H9 (cell line): ENCODE results near the gene LPAR1. TPM values are rescaled to one million over a fixed set of nuclear protein-coding genes. Genes with fewer than 3 reads are reported as not detected.

Source experiments
- DNase-seq: peaks from one replicate; pipeline ENCODE4 v3.0.0-alpha.2; 2017
- H2AFZ ChIP-seq: one replicate; pipeline ENCODE4 v1.6.1; 2013; ENCODE audit warnings: mild to moderate bottlenecking, low read length, control low read depth, moderate library complexity
- H2AK5ac ChIP-seq: 2 replicates; pipeline ENCODE4 v1.6.1; 2013; ENCODE audit warnings: low read length, control low read depth, mixed read lengths; ENCODE audit not compliant: insufficient read length
- H2BK120ac ChIP-seq: one replicate; pipeline ENCODE4 v1.6.1; 2013; ENCODE audit warnings: low read depth, mild to moderate bottlenecking, low read length, control low read depth, inconsistent platforms; ENCODE audit not compliant: poor library complexity, severe bottlenecking
- H2BK12ac ChIP-seq: 2 replicates; pipeline ENCODE4 v1.6.1; 2013; ENCODE audit warnings: low read length, control low read depth, mixed read lengths, low read depth; ENCODE audit not compliant: insufficient read length
- H2BK15ac ChIP-seq: 2 replicates; pipeline ENCODE4 v1.6.1; 2013; ENCODE audit warnings: low read depth, low read length, control low read depth
- H2BK20ac ChIP-seq: one replicate; pipeline ENCODE4 v1.6.1; 2013; ENCODE audit warnings: low read depth, mild to moderate bottlenecking, low read length, control low read depth, inconsistent platforms; ENCODE audit not compliant: poor library complexity, severe bottlenecking
- H2BK5ac ChIP-seq: 2 replicates; pipeline ENCODE4 v1.6.1; 2013; ENCODE audit warnings: low read length, control low read depth, mixed read lengths; ENCODE audit not compliant: insufficient read length
- H3K14ac ChIP-seq: 2 replicates; pipeline ENCODE4 v1.6.1; 2013; ENCODE audit warnings: low read length, control low read depth; ENCODE audit not compliant: insufficient read depth
- H3K18ac ChIP-seq: 2 replicates; pipeline ENCODE4 v1.6.1; 2013; ENCODE audit warnings: low read depth, mild to moderate bottlenecking, mixed read lengths, low read length, control low read depth; ENCODE audit not compliant: insufficient read length
- H3K23ac ChIP-seq: 2 replicates; pipeline ENCODE4 v1.6.1; 2013; ENCODE audit warnings: low read length, control low read depth, mixed read lengths, low read depth; ENCODE audit not compliant: insufficient read length
- H3K23me2 ChIP-seq: 2 replicates; pipeline ENCODE4 v1.6.1; 2013; ENCODE audit warnings: low read depth, mild to moderate bottlenecking, mixed read lengths, low read length, control low read depth; ENCODE audit not compliant: insufficient read length, poor library complexity, severe bottlenecking
- H3K27ac ChIP-seq: 2 replicates; pipeline ENCODE4 v1.5.1; 2013; ENCODE audit warnings: low read length, control low read depth, mixed read lengths, low read depth; ENCODE audit not compliant: insufficient read length
- H3K27me3 ChIP-seq: 2 replicates; pipeline ENCODE4 v1.6.1; 2013; ENCODE audit warnings: low read length, control low read depth, inconsistent platforms; ENCODE audit not compliant: insufficient read depth
- H3K4ac ChIP-seq: 2 replicates; pipeline ENCODE4 v1.6.1; 2013; ENCODE audit warnings: low read depth, mild to moderate bottlenecking, control low read depth, inconsistent platforms, low read length, moderate library complexity
- H3K4me1 ChIP-seq: 2 replicates; pipeline ENCODE4 v1.6.1; 2013; ENCODE audit warnings: low read length, control low read depth, inconsistent platforms; ENCODE audit not compliant: insufficient read depth
- H3K4me2 ChIP-seq: 2 replicates; pipeline ENCODE4 v1.6.1; 2013; ENCODE audit warnings: low read length, control low read depth, mixed read lengths; ENCODE audit not compliant: insufficient read length, insufficient read depth
- H3K56ac ChIP-seq: 2 replicates; pipeline ENCODE4 v1.6.1; 2013; ENCODE audit warnings: low read depth, mild to moderate bottlenecking, mixed read lengths, low read length, control low read depth; ENCODE audit not compliant: insufficient read length
- H3K79me1 ChIP-seq: 2 replicates; pipeline ENCODE4 v1.6.1; 2013; ENCODE audit warnings: low read depth, mild to moderate bottlenecking, moderate library complexity, low read length, control low read depth, inconsistent platforms; ENCODE audit not compliant: insufficient read depth, poor library complexity, severe bottlenecking
- H3K79me2 ChIP-seq: 2 replicates; pipeline ENCODE4 v1.6.1; 2013; ENCODE audit warnings: low read length, control low read depth, inconsistent platforms; ENCODE audit not compliant: insufficient read depth
- H3K9ac ChIP-seq: 2 replicates; pipeline ENCODE4 v1.6.1; 2013; ENCODE audit warnings: low read length, control low read depth, mixed read lengths; ENCODE audit not compliant: insufficient read length; ENCODE audit errors: extremely low read depth
- H3K9me3 ChIP-seq: one replicate; pipeline ENCODE4 v1.6.1; 2013; ENCODE audit warnings: low read depth, low read length, inconsistent platforms; ENCODE audit not compliant: control insufficient read depth
- H3T11ph ChIP-seq: one replicate; pipeline ENCODE4 v1.6.1; 2013; ENCODE audit warnings: mild to moderate bottlenecking, low read length, control low read depth, inconsistent platforms
- H4K20me1 ChIP-seq: one replicate; pipeline ENCODE4 v1.6.1; 2013; ENCODE audit not compliant: control insufficient read depth, insufficient read length, insufficient read depth
- H4K5ac ChIP-seq: 2 replicates; pipeline ENCODE4 v1.6.1; 2013; ENCODE audit warnings: low read depth, mild to moderate bottlenecking, mixed read lengths, low read length, control low read depth; ENCODE audit not compliant: insufficient read length
- H4K8ac ChIP-seq: replicated peaks from 2 replicates; pipeline ENCODE4 v1.6.1; 2013; ENCODE audit warnings: low read length, control low read depth, mixed read lengths, low read depth; ENCODE audit not compliant: insufficient read length
- H4K91ac ChIP-seq: 2 replicates; pipeline ENCODE4 v1.6.1; 2013; ENCODE audit warnings: low read depth, mild to moderate bottlenecking, moderate library complexity, mixed read lengths, low read length, control low read depth; ENCODE audit not compliant: insufficient read length
- H3K27ac Mint-ChIP-seq, 3 experiments: 2 replicates in 2 of 3; 3 replicates in 1 of 3; pipeline ENCODE4 v1.8.0; 2020 to 2021; ENCODE audit warnings: mixed read lengths in 3 of 3, mild to moderate bottlenecking in 1 of 3, moderate library complexity in 1 of 3
- H3K27me3 Mint-ChIP-seq: 2 replicates; pipeline ENCODE4 v1.8.0; 2021; ENCODE audit warnings: low read depth, mild to moderate bottlenecking, moderate library complexity, mixed read lengths
- H3K36me3 Mint-ChIP-seq, 3 experiments: 2 replicates in 2 of 3; 3 replicates in 1 of 3; pipeline ENCODE4 v1.8.0; 2020 to 2021; ENCODE audit warnings: low read depth in 3 of 3, mixed read lengths in 3 of 3; ENCODE audit not compliant: insufficient read depth in 1 of 3
- H3K4me1 Mint-ChIP-seq, 2 experiments: 2 replicates each; pipeline ENCODE4 v1.8.0; 2020; ENCODE audit warnings: mixed read lengths in 2 of 2
- H3K4me3 Mint-ChIP-seq, 2 experiments: 2 replicates in 1 of 2; 3 replicates in 1 of 2; pipeline ENCODE4 v1.8.0; 2020 to 2021; ENCODE audit warnings: mild to moderate bottlenecking in 2 of 2, mixed read lengths in 2 of 2, moderate library complexity in 1 of 2
- H3K9me3 Mint-ChIP-seq, 2 experiments: 2 replicates in 1 of 2; 3 replicates in 1 of 2; pipeline ENCODE4 v1.8.0; 2020; ENCODE audit warnings: mild to moderate bottlenecking in 2 of 2, mixed read lengths in 2 of 2, moderate library complexity in 1 of 2
- CTCF ChIP-seq: fragments of 200-600 bp; sonication (generic); conservative IDR thresholded peaks from 3 replicates; pipeline ENCODE4 v1.8.0; 2021; ENCODE audit warnings: antibody characterized with exemption, mild to moderate bottlenecking
- whole genome bisulfite sequencing: extraction: QIAGEN DNeasy Blood & Tissue Kit; methylation state at CpG from one replicate; pipeline ENCODE4 v1.1.7; 2013; ENCODE audit warnings: missing lambda C conversion rate, low lambda C conversion rate, mixed read lengths; ENCODE audit not compliant: insufficient read length; ENCODE audit errors: extremely low coverage; 5-methylcytosine and 5-hydroxymethylcytosine counted together
- total RNA-seq: library from RNA; stranded (reverse); gene quantifications from 2 replicates; pipeline ENCODE4 v1.2.1, GENCODE V29; 2021

The LPAR1 gene
- total RNA-seq, 1 experiment from 2014 or later, result 1.3 TPM

- no peak overlapping the region for H3K18ac ChIP-seq
- no peak for DNase-seq
- H4K91ac ChIP-seq, result no peak overlapping the region
- no peak for TF ChIP-seq CTCF
- no peak overlapping the region for H2BK12ac ChIP-seq
- no peak overlapping the region for H2AK5ac ChIP-seq
- Mint-ChIP-seq H3K27me3 (no peaks in the 10 kb centered on the region), H3K4me1 (peaks cover 7 to 8% of the 10 kb centered on the region in 2 experiments), H3K4me3 (no peak overlapping the region), H3K36me3 (no peaks in the 10 kb centered on the region), H3K9me3 (no peaks in the 10 kb centered on the region), H3K27ac (no peak overlapping the region)
- no peak overlapping the region for H2AFZ ChIP-seq
- no peaks in the 10 kb centered on the region for H4K20me1 ChIP-seq
- no peaks in the 10 kb centered on the region for H3K27me3 ChIP-seq
- H3K4ac ChIP-seq, result no peak overlapping the region
- H3K14ac ChIP-seq, result no peak overlapping the region
- no peak overlapping the region for H4K5ac ChIP-seq
- no peak overlapping the region for H3K56ac ChIP-seq
- no peak overlapping the region for H2BK15ac ChIP-seq
- WGBS, result no CpG with 5 or more reads among the region's 6 CpGs
- no peak overlapping the region for H3K27ac ChIP-seq
- no peaks in the 10 kb centered on the region for H3K79me2 ChIP-seq
- H3T11ph ChIP-seq, result no peak overlapping the region
- no peak overlapping the region for H2BK5ac ChIP-seq
- H2BK20ac ChIP-seq, result no peak overlapping the region
- no peak overlapping the region for H2BK120ac ChIP-seq
- no peaks in the 10 kb centered on the region for H3K9me3 ChIP-seq
- no peak overlapping the region for H3K4me2 ChIP-seq
- H3K23me2 ChIP-seq, result no peaks in the 10 kb centered on the region
- no peaks in the 10 kb centered on the region for H3K4me1 ChIP-seq
- no peaks in the 10 kb centered on the region for H3K79me1 ChIP-seq
- no peak overlapping the region for H3K9ac ChIP-seq
- H4K8ac ChIP-seq, result no peak overlapping the region
- H3K23ac ChIP-seq, result no peak overlapping the region
These were observed 62.3 kb downstream of the LPAR1 start for GRCh38 chr9:110975969-110976368.
